Measurements from ENCODE around the gene WDPCP.

DNA sequence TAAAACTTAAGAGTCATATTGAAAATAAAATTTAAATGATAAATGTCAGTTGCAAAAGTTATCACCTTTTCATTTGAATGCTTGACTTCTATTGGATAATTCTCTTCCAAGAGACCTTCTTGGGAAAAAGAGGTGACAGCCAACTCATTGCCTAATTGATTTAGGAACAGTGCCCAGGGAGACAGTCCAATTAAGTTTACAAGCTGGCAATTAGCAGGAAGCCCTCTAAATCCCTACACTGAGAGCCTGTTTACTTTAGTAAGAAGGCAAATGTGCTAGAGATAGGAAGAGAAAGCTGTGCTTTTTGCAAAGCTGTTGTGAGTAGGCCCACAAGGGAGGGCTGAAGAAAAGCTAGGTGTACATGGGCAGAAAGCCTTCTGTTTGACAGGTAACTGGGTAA is 189.1 kb downstream of the WDPCP start:
- TF ChIP-seq, protein P1, sequence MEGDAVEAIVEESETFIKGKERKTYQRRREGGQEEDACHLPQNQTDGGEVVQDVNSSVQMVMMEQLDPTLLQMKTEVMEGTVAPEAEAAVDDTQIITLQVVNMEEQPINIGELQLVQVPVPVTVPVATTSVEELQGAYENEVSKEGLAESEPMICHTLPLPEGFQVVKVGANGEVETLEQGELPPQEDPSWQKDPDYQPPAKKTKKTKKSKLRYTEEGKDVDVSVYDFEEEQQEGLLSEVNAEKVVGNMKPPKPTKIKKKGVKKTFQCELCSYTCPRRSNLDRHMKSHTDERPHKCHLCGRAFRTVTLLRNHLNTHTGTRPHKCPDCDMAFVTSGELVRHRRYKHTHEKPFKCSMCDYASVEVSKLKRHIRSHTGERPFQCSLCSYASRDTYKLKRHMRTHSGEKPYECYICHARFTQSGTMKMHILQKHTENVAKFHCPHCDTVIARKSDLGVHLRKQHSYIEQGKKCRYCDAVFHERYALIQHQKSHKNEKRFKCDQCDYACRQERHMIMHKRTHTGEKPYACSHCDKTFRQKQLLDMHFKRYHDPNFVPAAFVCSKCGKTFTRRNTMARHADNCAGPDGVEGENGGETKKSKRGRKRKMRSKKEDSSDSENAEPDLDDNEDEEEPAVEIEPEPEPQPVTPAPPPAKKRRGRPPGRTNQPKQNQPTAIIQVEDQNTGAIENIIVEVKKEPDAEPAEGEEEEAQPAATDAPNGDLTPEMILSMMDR (IDR thresholded peaks at IDR 0.05) = no peak
- no peak for TF ChIP-seq POLR2A (IDR thresholded peaks at IDR 0.05)
